ENCODE results near the gene ABCA4. TPM values are rescaled to one million over a fixed set of nuclear protein-coding genes. Genes with fewer than 3 reads are reported as not detected.
A peak's percentile ranks its signal among the peaks of the same experiment; 100 is the strongest.

The ABCA4 gene
- total RNA-seq, 1 donor from 2014 or later = 0.11 TPM

DNA sequence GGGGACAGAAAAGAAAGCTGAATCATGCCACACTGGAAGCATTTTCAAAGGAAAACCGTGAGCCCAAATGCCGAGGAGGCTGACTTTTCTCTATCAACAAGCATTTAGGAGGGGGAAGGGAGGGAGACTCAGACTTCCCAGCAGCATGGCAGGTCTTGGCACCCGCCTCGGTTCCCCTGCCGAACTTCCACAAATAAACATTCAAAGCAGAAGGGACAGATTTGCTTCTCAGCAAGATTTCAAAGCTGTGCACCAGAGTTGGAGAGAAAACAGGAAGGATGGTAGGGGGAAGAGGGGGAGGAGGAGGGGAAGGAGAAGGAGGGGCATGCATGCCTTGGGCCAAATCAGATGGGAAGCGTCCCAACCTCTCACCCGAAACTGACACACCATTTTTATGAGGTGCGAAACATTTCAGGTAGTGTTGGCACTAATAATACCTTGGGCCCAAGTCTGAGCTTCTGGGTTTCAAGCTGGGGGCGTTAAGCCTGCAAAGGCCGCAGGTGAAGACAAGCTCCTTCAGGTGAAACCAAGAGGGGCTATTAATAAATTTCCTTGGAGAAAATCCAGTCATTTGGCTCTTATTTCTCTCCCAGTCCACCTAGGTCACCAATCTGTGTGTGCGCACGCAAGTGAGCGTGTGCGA is 26.4 kb downstream of the ABCA4 start:
- intact Hi-C loops (cut with DNase I) = loop anchor here (5.0 kb wide), 1 partner anchor 32 kb away; no protein-coding TSS in a partner anchor
- peak; percentile 47 for ATAC-seq
- DNase-seq (ENCODE audit: missing footprints) = peak; percentile 86

- ATAC-seq (no peak), DNase-seq (ENCODE audit: missing footprints) (no peak)
- intact Hi-C loops (cut with DNase I) = no loop called here
Observed at GRCh38 chr1:94093996-94094395, 27.0 kb downstream of the ABCA4 start.

- intact Hi-C loops (cut with DNase I) = no loop called here
- ATAC-seq (no peak), DNase-seq (ENCODE audit: missing footprints) (no peak)
Observed at GRCh38 chr1:94093396-94093795, 27.6 kb downstream of the ABCA4 start.

- ATAC-seq (no peak), DNase-seq (ENCODE audit: missing footprints) (no peak)
- intact Hi-C loops (cut with DNase I) = no loop called here
Observed at GRCh38 chr1:94092210-94092613, 28.7 kb downstream of the ABCA4 start.

- ATAC-seq (no peak), DNase-seq (ENCODE audit: missing footprints) (no peak)
- intact Hi-C loops (cut with DNase I) = no loop called here
Observed at GRCh38 chr1:94090761-94091160, 30.2 kb downstream of the ABCA4 start.

DNA sequence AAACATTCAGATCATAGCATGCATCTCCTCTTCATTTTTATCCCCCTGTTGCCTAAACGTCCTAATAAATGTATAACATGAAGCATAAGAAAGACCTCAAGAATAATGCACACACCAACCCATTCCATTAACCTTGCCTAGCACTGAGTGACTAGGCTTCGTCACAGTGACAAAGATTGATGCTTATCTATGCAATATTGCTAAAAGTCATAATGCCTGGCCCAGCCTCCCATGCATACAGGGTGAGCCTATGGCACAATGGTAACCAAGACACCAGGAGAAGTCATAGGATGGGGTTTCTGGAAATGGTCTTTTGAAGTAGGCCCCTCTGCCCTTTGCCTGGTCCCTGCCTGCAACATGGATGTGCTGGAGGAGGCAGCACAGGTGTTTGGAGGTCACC is 33.8 kb downstream of the ABCA4 start:
- no peak for ATAC-seq

DNA sequence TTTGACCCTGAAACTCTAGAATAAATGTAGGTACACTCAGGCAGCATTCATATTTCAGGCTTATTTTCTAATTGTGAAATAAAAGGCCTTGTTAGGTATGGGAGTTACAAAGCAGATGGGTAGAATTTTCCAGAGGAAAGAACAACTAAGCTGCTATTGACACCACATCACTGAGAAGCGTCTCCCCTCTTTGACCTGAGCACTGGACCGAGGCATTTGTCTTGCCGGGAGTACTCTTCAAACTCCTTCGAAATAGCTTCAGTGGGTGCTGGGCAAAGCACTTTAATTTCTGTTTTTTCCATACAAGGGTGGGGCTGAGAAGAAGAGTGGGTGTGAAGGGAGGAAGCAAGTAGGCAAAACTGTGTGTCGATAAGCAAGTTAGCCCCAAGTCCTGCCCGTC is 36.4 kb downstream of the ABCA4 start:
- DNase-seq (ENCODE audit: missing footprints) (no peak), ATAC-seq (no peak)
- intact Hi-C loops (cut with DNase I) = no loop called here

More for the DNA sequence above, 33.8 kb downstream of the ABCA4 start:
- intact Hi-C loops (cut with DNase I) = no loop called here
- no peak for DNase-seq (ENCODE audit: missing footprints)

DNA sequence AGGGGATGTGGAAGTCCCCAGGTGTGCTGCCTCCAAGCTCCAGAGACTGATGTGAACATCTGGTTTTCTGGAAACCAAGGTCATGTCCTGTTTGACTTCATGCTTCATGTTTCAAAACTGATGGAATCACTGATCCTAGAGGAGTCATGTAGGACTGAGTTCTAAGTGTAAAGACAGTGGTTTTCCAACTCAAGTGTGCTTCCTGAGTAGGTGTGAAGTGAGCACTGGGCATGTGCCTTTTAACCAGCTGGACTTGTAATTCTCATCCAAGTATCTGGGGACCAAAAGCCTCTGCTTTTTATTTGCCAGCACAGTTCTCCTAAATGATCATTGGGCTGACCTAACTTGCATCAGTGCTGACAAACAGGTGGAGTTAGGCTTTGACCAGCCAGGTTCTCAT is 36.9 kb downstream of the ABCA4 start:
- intact Hi-C loops (cut with DNase I) = no loop called here
- ATAC-seq (no peak), DNase-seq (ENCODE audit: missing footprints) (no peak)

DNA sequence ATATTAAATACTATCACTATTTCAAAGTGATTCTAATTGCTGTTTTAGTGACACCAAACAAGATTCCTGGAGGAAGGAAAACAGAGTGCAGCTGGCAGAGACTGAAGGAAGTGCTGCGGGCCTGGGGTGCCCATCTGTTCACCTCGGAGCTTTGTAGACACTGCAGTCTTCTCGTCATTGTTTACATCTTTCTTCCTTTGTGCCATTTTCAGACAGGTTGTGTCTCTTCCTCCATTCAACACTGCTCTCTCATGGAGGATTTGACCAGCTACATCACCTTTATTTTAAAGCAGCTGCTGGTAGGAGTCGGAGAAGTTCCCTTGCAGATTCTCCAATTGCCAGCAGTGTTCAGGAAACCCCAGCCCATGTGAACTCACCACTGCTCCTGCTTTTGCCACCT is 37.3 kb downstream of the ABCA4 start:
- no peak for DNase-seq (ENCODE audit: missing footprints)
- intact Hi-C loops (cut with DNase I) = no loop called here
- ATAC-seq = no peak

GRCh38 chr1:94081566-94082344 is 39.2 kb downstream of the ABCA4 start:
- ATAC-seq = no peak
- intact Hi-C loops (cut with DNase I) = no loop called here
- no peak for DNase-seq (ENCODE audit: missing footprints)

DNA sequence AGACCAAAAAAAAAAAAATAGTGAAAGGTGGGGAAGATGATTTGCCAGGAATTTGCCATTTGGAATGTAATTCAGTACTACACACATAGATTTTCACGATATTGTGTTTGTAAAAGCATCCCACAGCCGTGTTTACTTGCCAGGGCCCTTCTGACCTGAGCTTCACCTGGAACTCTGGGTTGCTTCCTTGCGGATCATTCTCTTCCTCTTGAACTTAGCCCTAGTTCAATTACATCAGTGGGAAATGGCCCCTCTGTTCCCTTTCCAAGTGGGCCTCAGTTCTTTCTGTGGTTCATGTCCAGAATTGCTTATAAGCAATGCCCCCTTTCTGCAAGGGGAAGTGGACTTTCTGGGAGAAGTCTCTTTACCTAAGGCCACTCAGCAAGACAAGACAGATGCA is 41.0 kb downstream of the ABCA4 start:
- intact Hi-C loops (cut with DNase I) = no loop called here
- DNase-seq (ENCODE audit: missing footprints) = no peak
- ATAC-seq = no peak

DNA sequence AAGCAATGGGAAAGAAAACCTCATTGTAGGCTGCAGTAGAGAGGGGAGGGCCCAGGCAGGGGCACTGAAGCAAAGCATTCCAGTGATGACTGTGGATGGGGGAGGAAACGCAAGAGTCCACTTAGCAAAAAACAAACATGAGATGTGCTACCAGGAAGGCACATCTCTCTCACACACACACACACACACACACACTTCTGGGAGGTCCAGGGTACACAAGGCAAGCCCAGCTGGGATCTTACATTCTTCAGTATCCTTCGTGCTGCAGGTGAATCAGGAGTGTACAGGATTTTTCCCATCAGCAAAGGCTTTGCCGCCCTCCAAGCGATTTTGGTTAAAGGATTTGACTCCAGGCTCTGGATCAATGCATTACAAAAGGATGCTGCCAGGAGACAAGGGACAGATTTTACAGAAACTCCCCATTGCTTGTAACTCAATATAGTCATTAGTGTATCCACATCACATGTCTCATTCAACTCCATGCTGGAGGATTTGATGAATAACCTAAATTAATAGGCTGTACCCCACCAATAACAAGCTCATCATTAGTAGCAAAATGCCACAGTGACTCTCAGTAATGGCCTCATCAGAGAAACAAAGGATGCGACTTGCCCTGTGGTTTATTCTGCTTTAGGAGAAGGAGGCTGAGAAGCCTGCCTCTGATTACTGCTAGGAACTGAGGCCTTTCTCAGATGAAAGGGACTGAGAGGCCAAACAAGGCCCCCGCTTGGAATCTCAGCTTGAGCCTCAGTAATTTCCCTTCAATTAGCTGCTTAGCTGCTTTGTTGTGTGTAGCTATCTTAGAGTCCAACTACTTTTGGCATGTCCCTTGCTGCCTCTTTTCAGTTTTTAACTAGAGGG is 41.6 kb downstream of the ABCA4 start:
- intact Hi-C loops (cut with DNase I) = no loop called here
- DNase-seq (ENCODE audit: missing footprints) (no peak), ATAC-seq (no peak)

GRCh38 chr1:94072840-94073522 is 48.0 kb downstream of the ABCA4 start:
- DNase-seq (ENCODE audit: missing footprints) (no peak), ATAC-seq (no peak)
- intact Hi-C loops (cut with DNase I) = loop anchor here (5.0 kb wide), 1 partner anchor 89 kb away; no protein-coding TSS in a partner anchor

- no peak for ATAC-seq
- intact Hi-C loops (cut with DNase I) = loop anchor here (5.0 kb wide), 1 partner anchor 90 kb away; no protein-coding TSS in a partner anchor
- no peak for DNase-seq (ENCODE audit: missing footprints)
Observed at GRCh38 chr1:94071976-94072375, 49.0 kb downstream of the ABCA4 start.

GRCh38 chr1:94071391-94071790 is 49.6 kb downstream of the ABCA4 start:
- intact Hi-C loops (cut with DNase I) = loop anchor here (5.0 kb wide), 1 partner anchor 91 kb away; no protein-coding TSS in a partner anchor
- DNase-seq (ENCODE audit: missing footprints) = no peak
- no peak for ATAC-seq

DNA sequence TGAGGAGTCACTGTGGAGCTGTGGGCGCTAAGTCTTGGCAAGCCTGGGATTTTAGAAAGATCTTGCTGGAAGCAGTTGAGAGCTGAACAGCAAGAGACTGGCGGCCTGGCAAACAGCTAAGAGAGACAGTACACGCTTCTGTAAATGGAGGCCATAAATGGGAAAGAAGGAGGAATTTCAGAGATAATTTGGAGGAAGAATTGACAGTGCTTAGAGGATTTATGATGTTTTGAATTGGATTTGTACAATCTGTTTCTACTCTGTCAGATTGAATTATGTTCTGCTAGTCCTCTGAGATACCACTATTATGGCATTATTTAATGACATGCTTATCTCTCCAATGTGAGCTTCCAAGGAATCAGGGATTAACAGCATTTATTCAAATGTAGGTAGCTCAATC is 50.1 kb downstream of the ABCA4 start:
- intact Hi-C loops (cut with DNase I) = loop anchor here (5.0 kb wide), 1 partner anchor 91 kb away; no protein-coding TSS in a partner anchor
- ATAC-seq = no peak
- DNase-seq (ENCODE audit: missing footprints) = no peak

DNA sequence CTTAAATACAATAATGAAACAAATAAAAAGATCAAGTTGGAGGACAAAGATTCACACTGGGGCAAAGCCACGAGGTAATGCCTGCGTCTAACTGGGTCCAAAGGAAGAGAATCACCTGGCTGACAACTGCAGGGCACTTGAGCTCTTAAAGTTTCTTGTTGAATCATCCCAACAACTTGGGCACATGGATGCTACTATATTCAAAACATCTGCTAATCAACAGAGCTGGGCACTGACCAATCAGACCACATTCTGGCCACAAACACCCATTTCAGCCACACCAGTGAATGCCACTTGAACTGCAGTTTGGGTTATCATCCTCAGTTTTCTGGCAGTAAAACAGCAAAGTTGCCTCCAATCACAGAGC is 51.0 kb downstream of the ABCA4 start:
- intact Hi-C loops (cut with DNase I) = loop anchor here (5.0 to 10.0 kb wide), 2 partner anchors 92 to 395 kb away; no protein-coding TSS in a partner anchor
- no peak for ATAC-seq
- no peak for DNase-seq (ENCODE audit: missing footprints)

DNA sequence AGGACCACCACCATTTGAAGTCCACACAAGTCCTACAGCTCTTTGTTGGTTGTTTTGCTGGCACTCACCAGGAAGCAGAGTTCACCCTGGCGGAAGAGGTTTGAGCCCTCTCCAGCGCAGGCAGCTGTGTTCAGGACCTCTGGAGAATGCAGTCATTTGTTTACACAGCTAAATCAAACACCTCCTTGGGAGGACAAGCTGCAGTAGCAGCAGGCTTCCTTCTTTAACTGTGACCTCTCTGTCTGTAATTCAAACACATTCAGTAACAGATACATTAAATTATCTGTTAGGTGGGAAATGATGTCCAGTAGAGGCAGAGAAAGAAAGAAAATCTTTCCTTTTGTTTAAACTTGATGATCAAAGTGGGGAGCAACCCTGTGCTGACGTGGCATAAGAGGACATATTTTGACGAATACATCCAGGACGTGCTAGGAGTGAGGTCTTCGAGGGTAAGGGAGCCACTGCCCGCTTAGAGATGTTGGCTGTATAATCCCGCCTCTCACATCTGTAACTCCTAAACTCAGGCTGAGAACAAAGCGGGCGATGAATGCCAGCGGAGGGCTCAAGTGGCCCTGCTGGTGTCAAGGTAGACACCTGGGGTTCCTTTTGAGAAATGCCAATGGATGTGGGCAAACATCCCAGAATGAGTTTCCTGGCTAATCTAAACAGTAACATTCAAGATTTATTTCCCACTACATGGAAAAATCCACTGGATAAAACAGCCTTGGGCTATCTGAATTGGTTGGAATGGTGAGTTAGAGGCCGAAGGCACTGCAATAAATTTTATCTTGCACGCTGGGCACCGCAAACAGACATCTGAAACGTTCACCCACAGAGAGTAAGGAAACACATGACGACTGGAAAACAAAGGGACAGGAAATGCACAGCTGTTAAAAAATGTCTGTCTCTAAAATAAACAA is 51.7 kb downstream of the ABCA4 start:
- DNase-seq (ENCODE audit: missing footprints) (no peak), ATAC-seq (peak; percentile 83)
- intact Hi-C loops (cut with DNase I) = loop anchor here (10.0 kb wide), 1 partner anchor 396 kb away; no protein-coding TSS in a partner anchor
